Stomach (tissue), 9 donors: Measurements from ENCODE around the gene DISC1. TPM values are rescaled to one million over a fixed set of nuclear protein-coding genes. Genes with fewer than 3 reads are reported as not detected.

ENCODE experiments used
- DNase-seq, 2 donors: peaks; one replicate each; pipeline versions ENCODE4 v3.0.0 to v3.0.0-alpha.2; 2013 to 2019
- H3K27ac ChIP-seq, 5 donors: fragments of 200-600 bp in 4 of 5; sonication (generic) in 4 of 5; one replicate each; pipeline ENCODE4 v1.5.1; 2013 to 2019; ENCODE audit warnings: mild to moderate bottlenecking in 1 of 5, moderate library complexity in 1 of 5
- H3K27me3 ChIP-seq, 3 donors: fragments of 200-600 bp; sonication (generic); one replicate each; pipeline ENCODE4 v1.5.1; 2017 to 2019; ENCODE audit warnings: mixed run types in 1 of 3
- H3K36me3 ChIP-seq, 4 donors: fragments of 200-600 bp; sonication (generic); 1 replicate in 3 of 4; 2 replicates in 1 of 4; pipeline ENCODE4 v1.5.1; 2016 to 2019
- H3K4me1 ChIP-seq, 4 donors: fragments of 200-600 bp; sonication (generic); one replicate each; pipeline ENCODE4 v1.5.1; 2016 to 2019
- H3K4me3 ChIP-seq, 4 donors: fragments of 200-600 bp; sonication (generic) in 3 of 4; one replicate each; pipeline ENCODE4 v1.5.1; 2016 to 2019; ENCODE audit warnings: mild to moderate bottlenecking in 1 of 4
- H3K9me3 ChIP-seq, 4 donors: fragments of 200-600 bp; sonication (generic); one replicate each; pipeline ENCODE4 v1.5.1; 2016 to 2019
- CTCF ChIP-seq, 7 experiments: fragments of 450-650 bp in 4 of 7; fragments of 200-600 bp in 3 of 7; sonication (generic) in 3 of 7; IDR thresholded peaks; one replicate each; pipeline ENCODE4 v1.5.1; 2016 to 2019; ENCODE audit warnings: antibody characterized with exemption in 7 of 7, control low read depth in 2 of 7, mild to moderate bottlenecking in 1 of 7
- EP300 ChIP-seq: sonication (generic); formaldehyde crosslinking; IDR thresholded peaks from one replicate; pipeline ENCODE4 v1.6.1; 2017; ENCODE audit warnings: antibody characterized with exemption
- POLR2A ChIP-seq, 4 donors: fragments of 450-650 bp; IDR thresholded peaks; one replicate each; pipeline ENCODE4 v1.6.1; 2016; ENCODE audit warnings: antibody characterized with exemption in 4 of 4, control low read depth in 2 of 4, mild to moderate bottlenecking in 1 of 4, moderate library complexity in 1 of 4
- POLR2AphosphoS5 ChIP-seq, 3 donors: sonication (generic); formaldehyde crosslinking; IDR thresholded peaks; one replicate each; pipeline ENCODE4 v1.6.1; 2016; ENCODE audit warnings: antibody characterized with exemption in 3 of 3
- WGBS, 5 donors: extraction: QIAGEN DNeasy Blood & Tissue Kit in 3 of 5; methylation state at CpG; one replicate each; pipeline versions ENCODE4 v1.1.5 to v1.1.7; 2013 to 2018; 5-methylcytosine and 5-hydroxymethylcytosine counted together
- intact Hi-C: fragments of 100-400 bp; cut with DNase I; formaldehyde crosslinking; loops from one replicate; pipeline ENCODE4 v1.15.1; 2023; ENCODE audit warnings: low total_unique reads
- polyA plus RNA-seq, 3 donors: library from polyadenylated mRNA; stranded (reverse); fragments of 200-250 nt; gene quantifications; one replicate each; pipeline ENCODE4 v1.2.3, GENCODE V29; 2013
- total RNA-seq, 5 donors: library from RNA; depleted of rRNA; stranded (reverse); fragments of >200 nt; gene quantifications; one replicate each; pipeline versions ENCODE4 v1.1.0 to v1.2.3, GENCODE V29; 2014 to 2016
- donor health status: healthy with polysubstance abuse.
- donor health status: Bipolar disorder and iron deficiency.
- donor health status: healthy.

Gene DISC1
- total and polyA plus RNA-seq, 8 donors = 0.43 to 29.8 (median 1.6) TPM

- Histone ChIP-seq H3K27ac (peak overlapping the region in 3 of 5 donors; percentile 22 to 43 (median 36)), H3K4me1 (peaks cover 11 to 35% (median 23%) of the 10 kb centered on the region in 4 donors), H3K27me3 (no peaks in the 10 kb centered on the region), H3K4me3 (peak overlapping the region; percentile 33 to 55 (median 50)), H3K9me3 (peaks cover 0 to 5% (median 0%) of the 10 kb centered on the region in 4 donors), H3K36me3 (no peaks in the 10 kb centered on the region)
- intact Hi-C loops = no loop called here
- peak; percentile 29 to 82 for DNase-seq
- 12 to 19% (median 16%) methylated on average over 8 of the region's 8 CpGs for WGBS, 5 donors
- TF ChIP-seq POLR2AphosphoS5 (IDR thresholded peaks at IDR 0.05) = no peak
- TF ChIP-seq EP300 = no peak
- TF ChIP-seq CTCF (IDR thresholded peaks at IDR 0.05) = peak in 5 of 7 experiments; percentile 43 to 92 (median 68)
These were observed 22.9 kb upstream of the DISC1 start for GRCh38 chr1:231603598-231604275.

GRCh38 chr1:231604276-231604621 lies 22.3 kb upstream of the DISC1 start:
- no peak for DNase-seq
- 56 to 67% (median 62%) methylated on average over 2 of the region's 2 CpGs for WGBS, 5 donors
- Histone ChIP-seq H3K4me1 (peaks cover 11 to 35% (median 23%) of the 10 kb centered on the region in 4 donors), H3K36me3 (no peaks in the 10 kb centered on the region), H3K9me3 (peaks cover 0 to 5% (median 0%) of the 10 kb centered on the region in 4 donors), H3K4me3 (peak overlapping the region in 2 of 4 donors; percentile 50 to 51), H3K27me3 (peaks cover 0 to 4% (median 0%) of the 10 kb centered on the region in 3 donors), H3K27ac (no peak overlapping the region)
- intact Hi-C loops = no loop called here
- TF ChIP-seq POLR2A (IDR thresholded peaks at IDR 0.05) = no peak
- no peak for TF ChIP-seq CTCF (IDR thresholded peaks at IDR 0.05)
- TF ChIP-seq POLR2AphosphoS5 (IDR thresholded peaks at IDR 0.05) = no peak
- no peak for TF ChIP-seq EP300

GRCh38 chr1:231605149-231606100 lies 21.2 kb upstream of the DISC1 start:
- intact Hi-C loops = no loop called here
- TF ChIP-seq CTCF (IDR thresholded peaks at IDR 0.05) (no peak), EP300 (no peak), POLR2A (IDR thresholded peaks at IDR 0.05) (no peak), POLR2AphosphoS5 (IDR thresholded peaks at IDR 0.05) (no peak)
- H3K4me1 ChIP-seq = peaks cover 11 to 31% (median 20%) of the 10 kb centered on the region in 4 donors
- DNase-seq = no peak
- 49 to 59% (median 55%) methylated on average over 8 of the region's 8 CpGs for WGBS, 5 donors
- H3K27me3 ChIP-seq = peaks cover 0 to 4% (median 0%) of the 10 kb centered on the region in 3 donors
- no peak overlapping the region for H3K4me3 ChIP-seq
- H3K27ac ChIP-seq = no peak overlapping the region
- H3K9me3 ChIP-seq = peaks cover 0 to 5% (median 0%) of the 10 kb centered on the region in 4 donors
- H3K36me3 ChIP-seq = no peaks in the 10 kb centered on the region

DNA sequence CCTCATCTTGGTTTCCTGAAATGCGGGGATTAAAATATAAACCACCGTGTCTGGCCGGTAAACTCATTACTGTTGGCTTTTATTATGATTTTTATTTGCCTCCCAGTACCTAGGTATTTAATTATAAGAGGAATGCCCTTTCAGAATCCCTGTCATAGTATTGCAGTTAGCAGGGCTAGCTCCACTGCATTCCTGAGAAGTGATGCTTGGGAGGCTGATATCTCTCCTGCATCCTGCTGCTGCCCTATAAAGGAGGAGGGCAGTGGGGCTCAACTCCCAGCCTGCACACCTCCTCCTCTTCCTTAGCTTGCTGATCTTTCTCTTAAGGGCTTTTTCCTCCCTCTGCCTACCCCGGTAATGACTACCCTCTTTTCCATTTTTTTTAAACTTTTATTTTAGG lies 19.9 kb upstream of the DISC1 start:
- H3K27me3 ChIP-seq = peaks cover 0 to 4% (median 0%) of the 10 kb centered on the region in 3 donors
- H3K9me3 ChIP-seq = peaks cover 0 to 5% (median 0%) of the 10 kb centered on the region in 4 donors
- WGBS, 5 donors = 69 to 77% (median 70%) methylated on average over 4 of the region's 4 CpGs
- TF ChIP-seq POLR2AphosphoS5 (IDR thresholded peaks at IDR 0.05) (no peak), EP300 (no peak), POLR2A (IDR thresholded peaks at IDR 0.05) (no peak), CTCF (IDR thresholded peaks at IDR 0.05) (no peak)
- intact Hi-C loops = no loop called here
- no peak overlapping the region for H3K4me3 ChIP-seq
- H3K4me1 ChIP-seq = peaks cover 11 to 22% (median 13%) of the 10 kb centered on the region in 4 donors
- H3K27ac ChIP-seq = no peak overlapping the region
- no peaks in the 10 kb centered on the region for H3K36me3 ChIP-seq
- no peak for DNase-seq
